GM12878 (cell line): ENCODE data around the gene PDCD11. TPM values are rescaled to one million over a fixed set of nuclear protein-coding genes. Genes with fewer than 3 reads are reported as not detected.

ENCODE experiments used
- ATF3 ChIP-seq: IDR thresholded peaks from 2 replicates; pipeline ENCODE4 v1.6.1; 2011; ENCODE audit warnings: low read depth, mild to moderate bottlenecking, low read length, moderate library complexity, borderline replicate concordance; ENCODE audit errors: extremely low read depth
- BACH1 ChIP-seq: fragments of 450-650 bp; IDR thresholded peaks from 2 replicates; pipeline ENCODE4 v1.6.1; 2017; ENCODE audit warnings: mild to moderate bottlenecking, borderline replicate concordance
- CHD1 ChIP-seq: IDR thresholded peaks from 2 replicates; pipeline ENCODE4 v1.6.1; 2012; ENCODE audit warnings: low read depth, low read length, improper control_type of control experiment
- CUX1 ChIP-seq: IDR thresholded peaks from 2 replicates; pipeline ENCODE4 v1.6.1; 2012; ENCODE audit warnings: improper control_type of control experiment, low read depth, low read length; ENCODE audit not compliant: insufficient replicate concordance
- E2F8 ChIP-seq: fragments of 450-650 bp; IDR thresholded peaks from 2 replicates; pipeline ENCODE4 v1.6.1; 2018; ENCODE audit warnings: mild to moderate bottlenecking, low read depth, moderate library complexity; ENCODE audit not compliant: partially characterized antibody
- EZH2 ChIP-seq: IDR thresholded peaks from 2 replicates; pipeline ENCODE4 v1.6.1; 2012; ENCODE audit warnings: low read depth, mild to moderate bottlenecking, control low read depth, inconsistent platforms, low read length, borderline replicate concordance; ENCODE audit not compliant: control insufficient read depth
- LARP7 ChIP-seq: fragments of 450-650 bp; IDR thresholded peaks from 2 replicates; pipeline ENCODE4 v1.6.1; 2017; ENCODE audit warnings: mild to moderate bottlenecking
- PBX3 ChIP-seq: IDR thresholded peaks from 2 replicates; pipeline ENCODE4 v1.6.1; 2011; ENCODE audit warnings: mild to moderate bottlenecking, low read depth, low read length, moderate library complexity; ENCODE audit not compliant: insufficient replicate concordance
- POLR2A ChIP-seq: IDR thresholded peaks from 2 replicates; pipeline ENCODE4 v1.6.1; 2011; ENCODE audit warnings: low read depth, mild to moderate bottlenecking, low read length
- POLR2AphosphoS5 ChIP-seq: IDR thresholded peaks from 2 replicates; pipeline ENCODE4 v1.6.1; 2011; ENCODE audit warnings: mild to moderate bottlenecking, low read length, inconsistent platforms
- PRDM15 ChIP-seq: fragments of 450-650 bp; formaldehyde crosslinking; IDR thresholded peaks from 2 replicates; pipeline ENCODE4 v1.4.0; 2020; ENCODE audit warnings: mild to moderate bottlenecking, moderate library complexity
- RAD51 ChIP-seq: fragments of 450-650 bp; IDR thresholded peaks from 2 replicates; pipeline ENCODE4 v1.6.1; 2016; ENCODE audit warnings: moderate library complexity, mild to moderate bottlenecking, inconsistent platforms
- USF1 ChIP-seq: IDR thresholded peaks from 2 replicates; pipeline ENCODE4 v1.6.1; 2011; ENCODE audit warnings: borderline replicate concordance, low read depth, mild to moderate bottlenecking, moderate library complexity, mixed read lengths, low read length; ENCODE audit not compliant: insufficient read depth; ENCODE audit errors: extremely low read length
- ZNF24 ChIP-seq: fragments of 450-650 bp; IDR thresholded peaks from 2 replicates; pipeline ENCODE4 v1.6.1; 2017; ENCODE audit warnings: antibody characterized with exemption, mild to moderate bottlenecking
- polyA plus RNA-seq, 11 experiments: library from polyadenylated mRNA; depleted of rRNA in 4 of 11; unstranded in 6 of 11; stranded (reverse) in 5 of 11; fragments of >200 nt; fragmentation: Nextera tagmentation in 4 of 11; fragmentation: Illumina TruSeq in 1 of 11; extraction: Ambion mirVana in 4 of 11; extraction: Trizol in 1 of 11; gene quantifications; 1 replicate in 1 of 11; 2 replicates in 10 of 11; pipeline versions ENCODE4 v1.2.1 to v1.2.3, GENCODE V29; 2011 to 2016; ENCODE audit warnings: inconsistent platforms in 2 of 11, missing spikeins in 2 of 11, low read depth in 1 of 11
- total RNA-seq, 4 experiments: library from RNA; depleted of rRNA in 3 of 4; stranded (reverse); fragments of >200 nt in 3 of 4; fragmentation: Illumina TruSeq in 1 of 4; extraction: Trizol in 1 of 4; gene quantifications; 2 replicates each; pipeline versions ENCODE4 v1.2.1 to v1.2.3, GENCODE V29; 2013 to 2021

The PDCD11 gene
- total and polyA plus RNA-seq, 10 of the 15 experiments (the other 5 are each of a cell fraction or from before 2014, with no cell fraction given) = 13.9 to 69.7 (median 44.8) TPM

GRCh38 chr10:103396067-103396788 is at the start of gene PDCD11, which contains the start of gene ATP5MK (continued):
- TF ChIP-seq POLR2A = peak; percentile 97
- no peak for TF ChIP-seq CUX1
- no peak for TF ChIP-seq RAD51
- TF ChIP-seq LARP7 = peak; percentile 46; the same call in 1 of the 2 replicates
- TF ChIP-seq USF1 = no peak
- TF ChIP-seq PBX3 = peak; percentile 64
- TF ChIP-seq ZNF24 = no peak
- no peak for TF ChIP-seq CHD1
- TF ChIP-seq E2F8 = peak; percentile 93
- no peak for TF ChIP-seq EZH2
- no peak; the same call in 1 of the 2 replicates for TF ChIP-seq BACH1
- no peak for TF ChIP-seq ATF3
- peak; percentile 98 for TF ChIP-seq POLR2AphosphoS5
- no peak for TF ChIP-seq PRDM15 (CRISPR knock-in tag)
